ENCODE data around the gene EXOSC1.
"Not testable (repeated sequence)": the region's sequence is repeated elsewhere in the genome, so short reads cannot be mapped to it uniquely, and the experiment has no call there.

EXOSC1 gene, protein sequence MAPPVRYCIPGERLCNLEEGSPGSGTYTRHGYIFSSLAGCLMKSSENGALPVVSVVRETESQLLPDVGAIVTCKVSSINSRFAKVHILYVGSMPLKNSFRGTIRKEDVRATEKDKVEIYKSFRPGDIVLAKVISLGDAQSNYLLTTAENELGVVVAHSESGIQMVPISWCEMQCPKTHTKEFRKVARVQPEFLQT

DNA sequence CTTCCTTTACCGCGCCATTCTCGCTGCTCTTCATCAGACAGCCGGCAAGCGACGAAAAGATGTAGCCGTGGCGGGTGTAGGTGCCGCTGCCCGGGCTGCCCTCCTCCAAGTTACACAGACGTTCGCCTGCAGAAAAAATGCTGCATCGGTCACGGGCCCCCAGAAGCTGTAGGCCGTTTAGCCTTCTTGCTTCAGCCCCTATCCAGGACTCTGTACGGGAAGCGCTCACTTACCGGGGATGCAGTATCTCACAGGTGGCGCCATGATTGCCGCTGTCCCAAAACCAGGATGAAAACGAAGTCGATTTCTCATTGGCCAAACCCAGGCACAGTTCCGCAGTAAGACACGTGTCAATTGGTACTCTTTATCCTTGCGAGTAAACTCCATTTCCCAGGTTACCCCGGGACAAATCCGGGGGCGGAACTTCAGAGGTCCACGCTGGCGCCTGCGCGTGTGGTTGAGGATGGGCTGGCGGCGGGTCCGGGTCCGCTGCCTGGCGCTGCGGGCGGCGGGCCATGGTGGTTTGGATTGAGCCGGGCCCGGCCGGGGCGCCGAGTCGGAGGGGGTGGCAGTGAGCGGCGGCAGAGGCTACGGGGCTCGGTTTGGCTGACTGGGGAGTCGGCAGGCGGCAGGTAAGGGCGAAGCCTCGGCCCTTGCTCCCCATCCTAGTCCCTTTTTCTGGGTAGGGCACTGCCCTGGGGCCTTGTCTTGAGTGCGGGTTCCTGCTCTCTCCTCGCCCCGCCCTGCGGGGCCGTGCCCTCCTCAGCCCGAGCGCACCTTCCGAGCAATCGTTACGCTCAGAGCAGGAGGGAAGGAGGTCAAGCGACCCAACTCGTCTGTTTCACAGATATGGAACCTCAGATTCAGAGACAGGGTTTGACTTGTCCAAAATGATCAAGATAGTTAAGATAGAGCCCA lies at the start of gene EXOSC1, which contains the start of gene ZDHHC16:
Gene EXOSC1 (minus strand): TSS at position 285 of the 918 bp plus-strand sequence. CDS start 21 bp downstream, at position 264.
Gene ZDHHC16 (plus strand): TSS at position 454 of the 918 bp plus-strand sequence. CDS start 5,501 bp downstream, outside the sequence.
- DNase-seq: peak; percentile 83 to 92

GRCh38 chr10:97494863-97495506 lies 49.2 kb upstream of the EXOSC1 start:
- DNase-seq: no peak

DNA sequence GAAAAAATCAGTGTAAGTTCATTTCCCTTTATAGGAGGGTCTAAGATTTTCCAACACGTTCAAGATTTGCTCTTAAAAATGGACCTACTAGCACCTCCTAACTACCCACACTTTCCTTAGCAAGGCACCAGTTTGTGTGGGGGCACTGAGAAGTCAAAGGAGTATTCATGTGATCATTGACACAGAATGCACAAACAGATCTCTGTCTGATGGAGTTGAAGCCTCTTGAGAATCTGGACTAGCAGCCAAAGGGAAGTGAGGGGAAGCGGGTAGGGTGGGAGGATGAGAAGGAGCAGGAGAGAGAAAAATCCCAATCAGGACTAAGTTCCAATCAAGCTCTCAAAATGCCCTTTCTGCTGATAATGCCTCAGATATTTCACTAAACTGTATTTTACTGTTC lies 48.3 kb upstream of the EXOSC1 start:
- DNase-seq: no peak

GRCh38 chr10:97490592-97490991 lies 44.8 kb upstream of the EXOSC1 start:
- DNase-seq: no peak

- no peak for DNase-seq
Measured at GRCh38 chr10:97485647-97486281, 40.0 kb upstream of the EXOSC1 start.

DNA sequence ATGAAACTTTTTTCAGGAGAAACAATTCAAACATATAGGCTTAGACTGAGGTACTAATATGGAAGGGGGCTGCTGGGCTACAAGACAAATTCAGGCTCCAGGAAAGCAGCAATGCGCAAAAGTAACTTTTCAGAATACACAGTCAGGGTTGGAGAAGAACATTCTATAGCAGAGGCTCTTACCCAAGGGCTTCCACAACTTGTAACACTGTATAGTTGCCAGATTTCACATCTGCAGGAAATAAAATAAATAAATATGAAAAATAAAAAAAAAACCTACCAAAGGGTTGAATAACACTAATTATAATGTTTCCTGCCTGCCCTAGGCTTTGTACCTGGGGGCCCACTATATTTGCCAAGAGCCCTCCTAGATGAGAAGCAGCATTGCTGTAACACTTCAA lies 38.1 kb upstream of the EXOSC1 start:
- DNase-seq: no peak

- DNase-seq: no peak
Measured at GRCh38 chr10:97483506-97483905, 37.7 kb upstream of the EXOSC1 start.

DNA sequence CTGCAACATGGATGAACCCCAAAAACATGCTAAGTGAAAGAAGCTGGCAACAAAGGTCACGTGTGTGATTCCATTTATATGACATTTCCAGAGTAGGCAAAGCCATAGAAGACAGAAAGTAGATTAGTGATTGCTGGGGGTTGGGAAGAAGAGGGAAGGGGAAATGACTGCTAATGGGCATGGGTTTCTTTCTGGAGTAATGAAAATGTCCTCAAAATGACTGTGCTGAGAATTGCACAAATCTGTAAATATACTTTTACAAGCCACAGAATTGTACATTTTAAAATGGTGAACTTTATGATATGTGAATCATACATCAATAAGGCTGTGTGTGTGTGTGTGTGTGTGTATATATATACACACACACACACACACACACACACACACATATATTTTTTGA lies 36.6 kb upstream of the EXOSC1 start:
- DNase-seq: no peak

- no peak for DNase-seq
Measured at GRCh38 chr10:97481071-97481470, 35.3 kb upstream of the EXOSC1 start.

- DNase-seq: peak in 1 of 2 experiments; percentile 1
Measured at GRCh38 chr10:97479939-97480338, 34.1 kb upstream of the EXOSC1 start.

- not testable (repeated sequence) for DNase-seq
Measured at GRCh38 chr10:97479410-97479809, 33.6 kb upstream of the EXOSC1 start.

DNA sequence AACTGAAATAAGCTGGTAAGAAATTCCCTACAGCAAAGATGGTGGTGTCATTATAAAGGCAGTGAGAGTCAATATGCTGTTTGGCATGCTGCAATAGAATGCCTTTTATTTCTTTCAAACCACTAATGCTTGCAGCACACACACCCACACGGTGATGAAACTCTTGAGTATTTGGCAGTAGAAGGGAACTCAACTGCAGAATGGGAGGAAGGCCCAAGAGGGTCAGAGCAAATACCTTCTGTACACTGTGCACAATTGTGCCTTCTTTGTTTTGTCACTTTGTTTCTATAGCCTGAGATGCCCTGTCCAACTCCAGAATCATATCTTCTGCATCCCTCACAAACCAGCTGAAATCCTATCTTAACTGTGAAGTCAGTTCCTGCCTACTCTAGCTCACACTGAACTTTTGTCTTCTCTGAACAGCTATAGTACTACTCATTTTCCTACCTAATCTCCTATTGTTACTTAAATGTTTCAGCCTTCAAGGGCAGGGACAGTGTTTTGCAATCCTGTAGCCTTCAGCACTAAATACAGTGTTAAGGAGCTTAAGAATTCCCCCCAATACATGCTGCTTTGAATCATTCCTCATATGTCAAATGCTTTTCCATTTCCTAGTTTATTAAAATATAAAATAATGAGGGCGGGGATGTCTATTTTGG lies 30.3 kb upstream of the EXOSC1 start:
- no peak for DNase-seq

DNA sequence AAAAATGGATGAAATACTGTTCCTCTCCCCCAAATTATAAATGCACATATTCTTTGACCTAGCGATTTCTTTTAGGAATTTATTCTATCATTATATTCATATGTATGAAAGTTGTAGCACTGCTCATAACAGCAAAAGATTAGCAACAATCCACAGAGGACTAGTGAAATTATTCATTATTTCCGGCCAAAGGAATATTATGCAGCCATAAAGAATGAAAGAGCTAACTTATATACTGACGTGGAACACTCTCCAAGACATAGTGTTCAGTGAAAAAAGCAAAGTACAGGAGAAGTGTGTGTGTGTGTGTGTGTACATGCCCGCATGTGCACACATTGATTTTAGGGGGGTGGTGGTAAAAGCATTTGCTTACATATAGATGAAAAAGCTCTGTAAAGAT lies 29.1 kb upstream of the EXOSC1 start:
- no peak for DNase-seq

DNA sequence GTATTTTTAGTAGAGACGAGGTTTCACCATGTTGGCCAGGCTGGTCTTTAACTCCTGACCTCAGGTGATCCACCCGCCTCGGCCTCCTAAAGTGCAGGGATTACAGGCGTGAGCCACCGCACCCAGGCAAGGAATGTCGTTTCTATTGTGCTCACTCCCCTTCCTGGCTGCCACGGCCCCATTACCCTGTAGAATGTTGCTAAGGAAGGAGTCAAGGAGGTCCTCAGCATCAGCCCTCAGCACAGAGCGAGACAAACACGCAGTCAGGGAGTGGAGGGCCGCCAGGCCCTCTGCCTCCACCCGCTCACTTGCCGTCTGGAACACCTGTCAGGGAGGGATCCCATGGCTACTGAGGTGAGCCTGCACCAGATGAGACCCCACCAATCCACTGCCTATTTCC lies 23.0 kb upstream of the EXOSC1 start:
- DNase-seq: not testable (repeated sequence)

DNA sequence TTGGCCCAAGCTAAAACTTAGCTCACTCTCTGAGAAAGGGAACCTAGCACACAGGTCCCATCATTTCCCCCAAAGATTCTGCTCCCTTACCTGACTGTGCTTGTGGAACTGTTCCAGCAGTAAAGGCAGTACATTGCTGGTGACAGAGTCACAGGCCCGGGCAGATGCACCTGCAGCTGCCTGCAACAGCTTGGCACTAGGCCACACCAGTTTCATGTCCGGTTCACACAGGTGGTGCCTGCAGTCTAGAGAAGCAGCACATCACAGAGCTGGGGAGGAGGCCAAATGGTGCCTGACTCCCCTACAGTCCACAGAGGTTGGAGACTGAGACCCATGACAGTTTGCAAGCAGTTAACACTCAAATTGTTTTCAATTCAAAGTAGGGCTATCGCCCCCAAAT lies 22.4 kb upstream of the EXOSC1 start:
- peak; percentile 1 to 25 for DNase-seq

DNA sequence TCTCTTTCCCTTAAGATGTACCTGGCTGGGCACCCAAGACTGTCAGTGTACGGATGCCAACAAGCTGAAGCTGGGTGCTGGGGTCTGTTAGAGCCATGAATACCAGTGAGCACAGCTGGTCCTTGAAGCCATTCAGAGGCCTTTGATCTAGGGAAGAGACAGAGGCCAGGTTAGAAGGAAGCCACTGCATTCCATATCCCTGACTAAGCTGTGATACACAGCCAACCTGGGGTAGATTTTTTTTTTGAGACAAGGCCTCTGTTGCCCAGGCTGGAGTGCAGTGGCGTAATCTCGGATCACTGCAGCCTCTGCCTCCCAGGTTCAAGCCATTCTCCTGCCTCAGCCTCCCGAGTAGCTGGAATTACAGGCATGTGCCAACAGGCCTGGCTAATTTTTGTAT lies 20.9 kb upstream of the EXOSC1 start:
- DNase-seq: no peak

GRCh38 chr10:97465982-97466381 lies 20.2 kb upstream of the EXOSC1 start:
- no peak for DNase-seq

- DNase-seq: no peak
Measured at GRCh38 chr10:97464226-97464625, 18.4 kb upstream of the EXOSC1 start.

- peak; percentile 6 to 7 for DNase-seq
Measured at GRCh38 chr10:97463363-97464132, 17.7 kb upstream of the EXOSC1 start.

- no peak for DNase-seq
Measured at GRCh38 chr10:97462309-97462708, 16.5 kb upstream of the EXOSC1 start.

DNA sequence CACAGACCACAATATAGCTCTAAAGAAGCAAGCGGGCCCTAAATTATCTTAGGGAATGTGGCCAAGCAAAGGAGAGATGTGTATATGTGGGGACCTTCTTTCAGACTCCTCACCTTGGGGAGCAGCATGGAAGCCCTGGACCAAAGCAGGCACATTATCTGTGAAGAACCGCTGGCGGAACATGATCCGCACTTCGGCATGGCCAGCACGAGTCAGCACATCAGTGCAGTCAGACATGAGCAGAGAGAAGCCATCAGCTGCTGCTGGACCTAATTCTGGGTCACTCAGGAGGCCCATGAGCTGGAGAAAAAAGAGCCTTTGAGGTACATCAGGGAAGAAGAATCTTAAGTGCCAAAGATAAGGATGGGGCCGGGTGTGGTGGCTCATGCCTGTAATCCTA lies 14.1 kb upstream of the EXOSC1 start:
- no peak for DNase-seq

DNA sequence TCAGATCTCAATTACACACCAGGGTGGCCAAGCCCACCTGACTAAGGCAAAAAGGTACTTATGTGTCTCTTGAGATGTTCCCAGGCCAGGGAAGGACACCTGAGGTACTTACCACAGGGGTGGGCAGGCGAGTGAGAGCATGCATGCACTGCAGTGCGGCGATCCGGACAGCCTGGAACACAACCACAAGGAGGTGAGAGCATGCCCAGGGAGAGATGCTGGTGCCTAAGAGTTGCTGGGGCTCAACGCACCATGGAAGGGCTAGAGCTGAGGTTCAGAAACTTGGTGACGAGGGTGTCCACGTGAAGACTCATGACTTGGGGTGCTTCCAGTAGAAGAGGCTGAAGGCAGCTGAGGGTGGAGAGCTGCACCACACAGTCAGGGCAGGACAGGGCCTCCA lies 13.3 kb upstream of the EXOSC1 start:
- DNase-seq: no peak
